Hepatocyte (in vitro differentiated cells): Measurements from ENCODE around the gene GMDS. TPM values are rescaled to one million over a fixed set of nuclear protein-coding genes. Genes with fewer than 3 reads are reported as not detected.
A peak's percentile ranks its signal among the peaks of the same experiment; 100 is the strongest.

Experiments used
- DNase-seq: peaks from one replicate; pipeline ENCODE4 v3.0.0-alpha.2; 2016; ENCODE audit warnings: low spot score
- H2AFZ ChIP-seq: fragments of 200-600 bp; sonication (generic); 2 replicates; pipeline ENCODE4 v1.6.0; 2016; ENCODE audit warnings: antibody characterized with exemption, mild to moderate bottlenecking
- H3K27ac ChIP-seq: fragments of 200-600 bp; sonication (generic); 2 replicates; pipeline ENCODE4 v1.5.1; 2016; ENCODE audit warnings: mild to moderate bottlenecking
- H3K27me3 ChIP-seq: fragments of 200-600 bp; sonication (generic); 2 replicates; pipeline ENCODE4 v1.6.1; 2016
- H3K36me3 ChIP-seq: fragments of 200-600 bp; sonication (generic); replicated peaks from 2 replicates; pipeline ENCODE4 v1.5.1; 2016; ENCODE audit warnings: low read depth; ENCODE audit not compliant: insufficient read depth
- H3K4me1 ChIP-seq: fragments of 200-600 bp; sonication (generic); 2 replicates; pipeline ENCODE4 v1.5.1; 2016; ENCODE audit warnings: mild to moderate bottlenecking, moderate library complexity; ENCODE audit not compliant: insufficient read depth
- H3K4me2 ChIP-seq: fragments of 200-600 bp; sonication (generic); 2 replicates; pipeline ENCODE4 v1.6.0; 2016
- H3K4me3 ChIP-seq: fragments of 200-600 bp; sonication (generic); 2 replicates; pipeline ENCODE4 v1.5.1; 2016; ENCODE audit warnings: mild to moderate bottlenecking
- H3K79me2 ChIP-seq: fragments of 200-600 bp; sonication (generic); 2 replicates; pipeline ENCODE4 v1.6.0; 2017; ENCODE audit warnings: mild to moderate bottlenecking
- H3K9me2 ChIP-seq: fragments of 200-600 bp; sonication (generic); replicated peaks from 2 replicates; pipeline ENCODE4 v1.6.0; 2017; ENCODE audit warnings: mild to moderate bottlenecking; ENCODE audit not compliant: insufficient read depth
- H3K9me3 ChIP-seq: fragments of 200-600 bp; sonication (generic); 2 replicates; pipeline ENCODE4 v1.5.1; 2016; ENCODE audit warnings: low read depth, mild to moderate bottlenecking
- H4K20me1 ChIP-seq: fragments of 200-600 bp; sonication (generic); 2 replicates; pipeline ENCODE4 v1.6.0; 2016; ENCODE audit warnings: mild to moderate bottlenecking; ENCODE audit not compliant: insufficient read depth, poor library complexity, severe bottlenecking
- CTCF ChIP-seq: fragments of 200-600 bp; sonication (generic); IDR thresholded peaks from 2 replicates; pipeline ENCODE4 v1.5.1; 2016; ENCODE audit warnings: antibody characterized with exemption, mild to moderate bottlenecking; ENCODE audit not compliant: poor library complexity
- EZH2 ChIP-seq: fragments of 200-600 bp; sonication (generic); IDR thresholded peaks from 2 replicates; pipeline ENCODE4 v1.6.1; 2016; ENCODE audit warnings: antibody characterized with exemption, mild to moderate bottlenecking, borderline replicate concordance
- EZH2phosphoT487 ChIP-seq: fragments of 200-600 bp; sonication (generic); IDR thresholded peaks from one replicate; pipeline ENCODE4 v1.6.1; 2018; ENCODE audit warnings: antibody characterized with exemption, mild to moderate bottlenecking, low read depth, moderate library complexity; ENCODE audit not compliant: unreplicated experiment, severe bottlenecking
- WGBS: methylation state at CpG from one replicate; pipeline ENCODE4 v1.1.6; 2016; ENCODE audit warnings: low lambda C conversion rate; ENCODE audit errors: missing lambda C conversion rate; 5-methylcytosine and 5-hydroxymethylcytosine counted together
- polyA plus RNA-seq: library from polyadenylated mRNA; unstranded; fragments of >200 nt; fragmentation: Nextera tagmentation; extraction: Ambion mirVana; gene quantifications from 2 replicates; pipeline ENCODE4 v1.2.1, GENCODE V29; 2016
- total RNA-seq: library from RNA; depleted of rRNA; stranded (reverse); fragments of >200 nt; gene quantifications from 2 replicates; pipeline ENCODE4 v1.2.3, GENCODE V29; 2014

The GMDS gene
- total and polyA plus RNA-seq, 2 experiments from 2014 or later: 20.7 to 32.6 TPM

- no peaks in the 10 kb centered on the region for H3K9me3 ChIP-seq
- 11% methylated on average over 26 of the region's 26 CpGs for WGBS
- H3K4me2 ChIP-seq: no peak overlapping the region
- H3K79me2 ChIP-seq: no peaks in the 10 kb centered on the region
- DNase-seq: no peak
- no peak overlapping the region for H3K4me3 ChIP-seq
- no peak overlapping the region for H2AFZ ChIP-seq
- TF ChIP-seq CTCF: no peak
- TF ChIP-seq EZH2: peak; percentile 54
- peak; percentile 42 for TF ChIP-seq EZH2phosphoT487
- no peaks in the 10 kb centered on the region for H3K9me2 ChIP-seq
- H3K36me3 ChIP-seq: no peaks in the 10 kb centered on the region
- H3K27me3 ChIP-seq: peaks cover 77% of the 10 kb centered on the region
- no peaks in the 10 kb centered on the region for H4K20me1 ChIP-seq
- H3K27ac ChIP-seq: no peak overlapping the region
- H3K4me1 ChIP-seq: peaks cover 22% of the 10 kb centered on the region
Measured at GRCh38 chr6:1605893-1606779, 639.3 kb downstream of the GMDS start.

- H3K9me2 ChIP-seq: no peaks in the 10 kb centered on the region
- H2AFZ ChIP-seq: peak overlapping the region; percentile 81
- no peaks in the 10 kb centered on the region for H4K20me1 ChIP-seq
- H3K4me3 ChIP-seq: peak overlapping the region; percentile 26
- H3K4me1 ChIP-seq: peaks cover 22% of the 10 kb centered on the region
- WGBS: 7% methylated on average over 64 of the region's 65 CpGs
- no peaks in the 10 kb centered on the region for H3K9me3 ChIP-seq
- TF ChIP-seq CTCF (no peak), EZH2phosphoT487 (peak; percentile 78), EZH2 (peak; percentile 94)
- no peak for DNase-seq
- H3K4me2 ChIP-seq: peak overlapping the region; percentile 97
- no peaks in the 10 kb centered on the region for H3K79me2 ChIP-seq
- H3K27ac ChIP-seq: no peak overlapping the region
- H3K27me3 ChIP-seq: peaks cover 73% of the 10 kb centered on the region
- no peaks in the 10 kb centered on the region for H3K36me3 ChIP-seq
Measured at GRCh38 chr6:1605004-1605892, 640.2 kb downstream of the GMDS start.

GRCh38 chr6:1604158-1605003, 641.0 kb downstream of the GMDS start:
- Histone ChIP-seq H2AFZ (peak overlapping the region; percentile 83), H4K20me1 (no peaks in the 10 kb centered on the region), H3K36me3 (no peaks in the 10 kb centered on the region), H3K27me3 (peaks cover 81% of the 10 kb centered on the region), H3K27ac (no peak overlapping the region), H3K9me3 (no peaks in the 10 kb centered on the region), H3K4me1 (peaks cover 22% of the 10 kb centered on the region), H3K4me2 (peak overlapping the region; percentile 97), H3K4me3 (peak overlapping the region; percentile 26), H3K9me2 (no peaks in the 10 kb centered on the region), H3K79me2 (no peaks in the 10 kb centered on the region)
- TF ChIP-seq CTCF (peak; percentile 75), EZH2 (no peak), EZH2phosphoT487 (no peak)
- DNase-seq: peak; percentile 90
- 3% methylated on average over 82 of the region's 85 CpGs for WGBS
